A673 (cell line): Measurements from ENCODE around the gene ZFR. TPM values are rescaled to one million over a fixed set of nuclear protein-coding genes. Genes with fewer than 3 reads are reported as not detected.

Experiments
- BruUV-seq: library from RNA; stranded (reverse); fragments of 400-500 nt; replicated peaks from 2 replicates; lab custom pipeline; 2021; lab: Mats Ljungman, UMichigan
- CTCF ChIA-PET: fragments of 300-600 bp; sonication (Branson Sonifier 250); formaldehyde crosslinking; loops from one replicate; lab custom pipeline; 2022; ENCODE audit warnings: antibody characterized with exemption; lab: Charles Lee
- POLR2A ChIA-PET: fragments of 300-600 bp; sonication (Branson Sonifier 250); formaldehyde crosslinking; loops from one replicate; lab custom pipeline; 2022; ENCODE audit warnings: antibody characterized with exemption; ENCODE audit not compliant: low non-redundant PET; lab: Charles Lee
- DNase-seq: peaks from one replicate; pipeline ENCODE4 v3.0.0-alpha.2; 2015; ENCODE audit warnings: low spot score
- H3K27ac ChIP-seq: fragments of 200-600 bp; sonication (generic); 2 replicates; pipeline ENCODE4 v1.5.1; 2016; ENCODE audit warnings: mixed run types, low read depth, mild to moderate bottlenecking, mixed read lengths, antibody characterized with exemption, low read length; ENCODE audit not compliant: poor library complexity, severe bottlenecking
- H3K27me3 ChIP-seq: fragments of 200-600 bp; sonication (generic); replicated peaks from 2 replicates; pipeline ENCODE4 v1.6.1; 2017; ENCODE audit warnings: mixed run types, low read depth, mild to moderate bottlenecking, mixed read lengths, antibody characterized with exemption, low read length; ENCODE audit not compliant: insufficient read depth, poor library complexity
- H3K36me3 ChIP-seq: fragments of 200-600 bp; sonication (generic); 2 replicates; pipeline ENCODE4 v1.6.1; 2016; ENCODE audit warnings: mixed run types, mild to moderate bottlenecking, mixed read lengths, antibody characterized with exemption, low read length; ENCODE audit not compliant: insufficient read depth, poor library complexity, severe bottlenecking
- H3K4me1 ChIP-seq: fragments of 200-600 bp; sonication (generic); 2 replicates; pipeline ENCODE4 v1.6.1; 2017; ENCODE audit warnings: mixed run types, mild to moderate bottlenecking, mixed read lengths, antibody characterized with exemption, low read length; ENCODE audit not compliant: insufficient read depth, poor library complexity, severe bottlenecking
- H3K4me3 ChIP-seq: fragments of 200-600 bp; sonication (generic); 2 replicates; pipeline ENCODE4 v1.5.1; 2016; ENCODE audit warnings: low read depth, mixed run types, mild to moderate bottlenecking, mixed read lengths, low read length; ENCODE audit not compliant: poor library complexity, severe bottlenecking
- H3K9me3 ChIP-seq: fragments of 200-600 bp; sonication (generic); 2 replicates; pipeline ENCODE4 v1.6.1; 2016; ENCODE audit warnings: mixed run types, low read depth, mild to moderate bottlenecking, mixed read lengths, antibody characterized with exemption, low read length; ENCODE audit not compliant: poor library complexity, severe bottlenecking
- CTCF ChIP-seq: fragments of 300-800, 200-600 bp; sonication (generic); conservative IDR thresholded peaks from 2 replicates; pipeline ENCODE4 v1.5.1; 2017; ENCODE audit warnings: low read depth, mild to moderate bottlenecking, antibody characterized with exemption, low read length, moderate library complexity, mixed read lengths
- EZH2 ChIP-seq: fragments of 200-600 bp; sonication (generic); IDR thresholded peaks from 2 replicates; pipeline ENCODE4 v1.6.1; 2017; ENCODE audit warnings: borderline replicate concordance, low read depth, mild to moderate bottlenecking, mixed read lengths, antibody characterized with exemption, low read length; ENCODE audit not compliant: poor library complexity, severe bottlenecking
- intact Hi-C: fragments of 100-400 bp; cut with micrococcal nuclease; formaldehyde crosslinking; loops from one replicate; pipeline ENCODE4 v1.10.0; 2022; ENCODE audit not compliant: unreplicated experiment
- total RNA-seq: library from RNA; stranded (reverse); gene quantifications from 2 replicates; pipeline ENCODE4 v1.2.3, GENCODE V29; 2021

ZFR gene
- total RNA-seq, 1 experiment from 2014 or later, result 110 TPM

DNA sequence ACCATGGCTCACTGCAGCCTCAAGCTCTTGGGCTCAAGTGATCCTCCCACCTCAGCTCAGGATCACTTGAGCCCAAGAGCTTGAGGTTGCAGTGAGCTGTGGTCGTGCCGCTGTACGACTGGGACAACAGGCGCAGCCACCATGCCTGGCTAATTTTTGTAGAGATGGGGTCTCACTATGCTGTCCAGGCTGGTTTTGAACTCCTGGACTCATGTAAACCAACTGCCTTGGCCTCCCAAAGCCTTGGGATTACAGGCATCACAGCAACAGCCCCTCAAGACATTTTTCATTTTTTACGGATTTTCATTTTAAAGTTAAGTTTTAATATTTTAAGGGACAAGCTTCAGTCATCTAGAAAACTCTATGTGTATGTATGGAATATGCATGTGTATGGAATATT lies 78.9 kb downstream of the ZFR start:
- BruUV-seq, result no TSS peak
- intact Hi-C loops, result no loop called here
- no peak overlapping the region for H3K4me3 ChIP-seq
- TF ChIP-seq CTCF (no peak), EZH2 (no peak)
- POLR2A ChIA-PET, result interaction anchor here (0.6 kb wide), 1 partner anchor 108 kb away, joined by 3 read pairs; no protein-coding TSS in a partner anchor
- no peaks in the 10 kb centered on the region for H3K9me3 ChIP-seq
- no peak for DNase-seq
- CTCF ChIA-PET, result no interaction called here
- H3K36me3 ChIP-seq, result peaks cover 21% of the 10 kb centered on the region
- H3K4me1 ChIP-seq, result no peaks in the 10 kb centered on the region
- H3K27me3 ChIP-seq, result no peaks in the 10 kb centered on the region
- H3K27ac ChIP-seq, result no peak overlapping the region

DNA sequence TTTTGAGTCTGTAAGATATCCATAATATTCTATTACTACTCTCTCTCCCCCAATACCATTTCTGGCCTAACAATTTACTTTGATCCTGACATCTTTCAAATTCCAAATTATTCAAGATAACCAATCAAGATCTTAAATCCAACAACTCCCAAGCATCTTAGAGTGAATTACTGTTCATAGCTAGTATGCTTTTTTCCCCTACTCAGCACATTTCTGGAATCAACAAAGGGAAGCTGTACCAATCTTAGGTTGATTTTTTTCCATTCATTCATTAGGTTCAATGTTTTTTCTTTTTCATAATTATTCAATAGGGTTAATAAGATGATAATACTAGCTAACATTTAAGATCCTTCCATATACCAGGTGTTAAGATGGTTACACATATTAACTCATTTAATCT lies 81.5 kb downstream of the ZFR start:
- H3K27me3 ChIP-seq, result no peaks in the 10 kb centered on the region
- H3K36me3 ChIP-seq, result peaks cover 35% of the 10 kb centered on the region
- intact Hi-C loops, result no loop called here
- DNase-seq, result no peak
- no peak overlapping the region for H3K4me3 ChIP-seq
- no peak overlapping the region for H3K27ac ChIP-seq
- no peaks in the 10 kb centered on the region for H3K9me3 ChIP-seq
- TF ChIP-seq EZH2 (no peak), CTCF (no peak)
- no TSS peak for BruUV-seq
- no peaks in the 10 kb centered on the region for H3K4me1 ChIP-seq
- ChIA-PET CTCF (no interaction called here), POLR2A (no interaction called here)

DNA sequence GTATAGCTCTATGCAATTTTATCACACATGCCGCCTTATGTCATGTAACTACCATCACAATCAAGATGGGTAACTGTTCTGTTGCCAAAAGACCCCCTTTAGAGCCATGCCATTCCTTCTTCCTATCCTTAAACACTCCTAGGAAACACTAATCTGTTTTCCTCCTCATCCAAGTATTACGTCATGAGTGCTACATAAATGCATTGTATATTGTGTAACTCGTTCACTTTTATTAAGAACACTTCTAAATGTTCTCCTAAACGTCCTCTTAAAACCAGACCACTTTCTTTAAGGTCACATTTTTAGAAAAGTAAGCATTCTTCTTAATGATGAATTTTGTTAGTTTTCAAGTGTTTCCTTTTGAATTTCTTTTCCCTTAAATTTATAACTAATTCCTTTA lies 82.0 kb downstream of the ZFR start:
- no peaks in the 10 kb centered on the region for H3K4me1 ChIP-seq
- ChIA-PET CTCF (no interaction called here), POLR2A (no interaction called here)
- no TSS peak for BruUV-seq
- intact Hi-C loops, result no loop called here
- H3K27ac ChIP-seq, result no peak overlapping the region
- H3K27me3 ChIP-seq, result no peaks in the 10 kb centered on the region
- H3K36me3 ChIP-seq, result peaks cover 40% of the 10 kb centered on the region
- no peak overlapping the region for H3K4me3 ChIP-seq
- no peaks in the 10 kb centered on the region for H3K9me3 ChIP-seq
- no peak for DNase-seq
- no peak for TF ChIP-seq CTCF
- TF ChIP-seq EZH2, result no peak
